K562 (cell line): ENCODE data around the gene SNCG. TPM values are rescaled to one million over a fixed set of nuclear protein-coding genes. Genes with fewer than 3 reads are reported as not detected.
A peak's percentile ranks its signal among the peaks of the same experiment; 100 is the strongest.

ENCODE experiments used
- ATAC-seq: fragments of 200-7000 bp; cut with Tn5 transposase; 3 replicates; pipeline ENCODE4 v1.9.1; 2020; ENCODE audit warnings: moderate library complexity
- BruUV-seq: library from RNA; stranded (reverse); fragments of 400-500 nt; replicated peaks from 2 replicates; lab custom pipeline; 2021; lab: Mats Ljungman, UMichigan
- CTCF ChIA-PET: fragments of 300-600 bp; formaldehyde crosslinking; extraction: SDS; loops from one replicate; lab custom pipeline; 2021; ENCODE audit warnings: low intra/inter-chr PET ratio; lab: Yijun Ruan, JAX
- POLR2A ChIA-PET: fragments of 300-600, 350-650 bp; sonication (Branson Sonifier 250); formaldehyde crosslinking; extraction: SDS; loops from one replicate; lab custom pipeline; 2021; ENCODE audit warnings: antibody characterized with exemption, inconsistent platforms; lab: Yijun Ruan, JAX
- DNase-seq, 4 experiments: peaks; one replicate each; pipeline versions ENCODE4 v3.0.0 to v3.0.0-alpha.2; 2011 to 2018; ENCODE audit warnings: low spot score in 3 of 4, mixed read lengths in 3 of 4; ENCODE audit errors: extremely low read depth in 1 of 4
- FAIRE-seq: peaks from 2 replicates; lab custom pipeline; 2011; peaks lifted over from hg19 to GRCh38; lab: Jason Lieb, UNC
- H2AFZ ChIP-seq: 2 replicates; pipeline ENCODE4 v1.6.0; 2011; ENCODE audit warnings: low read depth, low read length, control low read depth, inconsistent platforms
- H3K27ac ChIP-seq: fragments of 200-600 bp; 3 replicates; pipeline ENCODE4 v1.8.0; 2011; ENCODE audit warnings: low read depth, mild to moderate bottlenecking, control low read depth, inconsistent platforms, low read length, moderate library complexity, mixed read lengths; ENCODE audit errors: extremely low read depth
- H3K27me3 ChIP-seq, 2 experiments: fragments of 300-600 bp in 1 of 2; 2 replicates in 1 of 2; 3 replicates in 1 of 2; pipeline versions ENCODE4 v1.6.0 to v1.8.0; 2011; ENCODE audit warnings: inconsistent platforms in 2 of 2, low read length in 2 of 2, mild to moderate bottlenecking in 1 of 2, mixed read lengths in 1 of 2, moderate library complexity in 1 of 2; ENCODE audit not compliant: control insufficient read depth in 2 of 2, insufficient read depth in 2 of 2
- H3K36me3 ChIP-seq: fragments of 300-600 bp; 3 replicates; pipeline ENCODE4 v1.8.0; 2011; ENCODE audit warnings: mild to moderate bottlenecking, low read length, inconsistent platforms; ENCODE audit not compliant: control insufficient read depth, insufficient read depth
- H3K4me1 ChIP-seq, 2 experiments: fragments of 200-600 bp in 1 of 2; replicated peaks in 1 of 2; 2 replicates in 1 of 2; 3 replicates in 1 of 2; pipeline versions ENCODE4 v1.5.1 to v1.8.0; 2011; ENCODE audit warnings: inconsistent platforms in 2 of 2, low read length in 2 of 2, mild to moderate bottlenecking in 1 of 2, mixed read lengths in 1 of 2, moderate library complexity in 1 of 2; ENCODE audit not compliant: control insufficient read depth in 2 of 2, insufficient read depth in 2 of 2
- H3K4me2 ChIP-seq: 2 replicates; pipeline ENCODE4 v1.6.1; 2011; ENCODE audit warnings: low read length, control low read depth, inconsistent platforms, mixed read lengths; ENCODE audit not compliant: insufficient read depth
- H3K4me3 ChIP-seq: fragments of 200-600 bp; sonication (generic), shearing (Covaris generic); 2 replicates; pipeline ENCODE4 v1.5.1; 2016; ENCODE audit warnings: control low read depth, inconsistent platforms
- H3K79me2 ChIP-seq: fragments of 200-600 bp; 3 replicates; pipeline ENCODE4 v1.8.0; 2011; ENCODE audit warnings: low read length, inconsistent platforms; ENCODE audit not compliant: control insufficient read depth, insufficient read depth
- H3K9ac ChIP-seq, 2 experiments: 2 replicates each; pipeline versions ENCODE4 v1.6.0 to v1.6.1; 2011; ENCODE audit warnings: low read depth in 2 of 2, low read length in 2 of 2, control low read depth in 1 of 2, inconsistent platforms in 1 of 2, mild to moderate bottlenecking in 1 of 2, mixed read lengths in 1 of 2; ENCODE audit not compliant: insufficient read depth in 1 of 2
- H3K9me1 ChIP-seq: one replicate; pipeline ENCODE4 v1.6.0; 2011; ENCODE audit warnings: inconsistent platforms, mild to moderate bottlenecking, low read length, moderate library complexity; ENCODE audit not compliant: control insufficient read depth, insufficient read depth
- H3K9me3 ChIP-seq: replicated peaks from 2 replicates; pipeline ENCODE4 v1.5.1; 2011; ENCODE audit warnings: low read depth, low read length, inconsistent platforms; ENCODE audit not compliant: control insufficient read depth, insufficient read depth
- H4K20me1 ChIP-seq: replicated peaks from 2 replicates; pipeline ENCODE4 v1.6.1; 2011; ENCODE audit warnings: low read length, inconsistent platforms, mixed read lengths; ENCODE audit not compliant: control insufficient read depth, insufficient read depth
- CBFA2T2 ChIP-seq: fragments of 450-650 bp; conservative IDR thresholded peaks from 2 replicates; pipeline ENCODE4 v1.6.1; 2017; ENCODE audit warnings: mild to moderate bottlenecking
- CEBPB ChIP-seq: fragments of 450-650 bp; IDR thresholded peaks from 2 replicates; pipeline ENCODE4 v1.6.1; 2016; ENCODE audit warnings: missing genetic modification characterization, missing compliant biosample characterization
- DMBX1 ChIP-seq: fragments of 250-450 bp; sonication (Bioruptor Pico); IDR thresholded peaks from 2 replicates; pipeline ENCODE4 v1.8.0; 2022; ENCODE audit warnings: inconsistent platforms, mild to moderate bottlenecking, moderate library complexity, borderline replicate concordance
- JUN ChIP-seq, 2 experiments: sonication (generic) in 1 of 2; formaldehyde crosslinking in 1 of 2; IDR thresholded peaks; 2 replicates each; pipeline versions ENCODE4 v1.6.1 to v1.8.0; 2012 to 2022; ENCODE audit warnings: borderline replicate concordance in 2 of 2, mild to moderate bottlenecking in 2 of 2, improper control_type of control experiment in 1 of 2, low read depth in 1 of 2, low read length in 1 of 2, missing genetic modification reagents in 1 of 2
- KLF13 ChIP-seq: fragments of 450-650 bp; IDR thresholded peaks from 2 replicates; pipeline ENCODE4 v1.6.1; 2016; ENCODE audit warnings: missing genetic modification characterization, low read depth, mild to moderate bottlenecking, missing compliant biosample characterization, moderate library complexity, borderline replicate concordance
- LEF1 ChIP-seq: fragments of 450-650 bp; IDR thresholded peaks from 2 replicates; pipeline ENCODE4 v1.6.1; 2016; ENCODE audit warnings: mild to moderate bottlenecking
- MAFG ChIP-seq: fragments of 450-650 bp; conservative IDR thresholded peaks from 2 replicates; pipeline ENCODE4 v1.6.1; 2016; ENCODE audit warnings: missing genetic modification characterization, missing compliant biosample characterization
- MECOM ChIP-seq: fragments of 250-450 bp; sonication (Bioruptor Pico); IDR thresholded peaks from 2 replicates; pipeline ENCODE4 v1.8.0; 2022; ENCODE audit warnings: inconsistent platforms
- NEUROD1 ChIP-seq: fragments of 150-350 bp; IDR thresholded peaks from 2 replicates; pipeline ENCODE4 v1.6.1; 2014; ENCODE audit warnings: borderline replicate concordance, low read length, low read depth; ENCODE audit not compliant: partially characterized antibody
- RBFOX2 ChIP-seq: fragments of 200-400 bp; formaldehyde crosslinking; IDR thresholded peaks from 2 replicates; pipeline ENCODE4 v1.6.1; 2017; ENCODE audit warnings: low read depth, mild to moderate bottlenecking, low read length, moderate library complexity
- RFX1 ChIP-seq: fragments of 450-650 bp; IDR thresholded peaks from 2 replicates; pipeline ENCODE4 v1.6.1; 2016; ENCODE audit warnings: mild to moderate bottlenecking, moderate library complexity
- SMAD3 ChIP-seq: fragments of 450-650 bp; formaldehyde crosslinking; conservative IDR thresholded peaks from 2 replicates; pipeline ENCODE4 v1.4.0; 2020; ENCODE audit warnings: mild to moderate bottlenecking
- TCF15 ChIP-seq: fragments of 250-450 bp; sonication (Bioruptor Pico); IDR thresholded peaks from 2 replicates; pipeline ENCODE4 v1.8.0; 2022; ENCODE audit warnings: moderate library complexity, mild to moderate bottlenecking, inconsistent platforms
- ZBTB1 ChIP-seq: sonication (generic); formaldehyde crosslinking; IDR thresholded peaks from 2 replicates; pipeline ENCODE4 v1.8.1; 2023; ENCODE audit warnings: missing genetic modification reagents, low read depth, mild to moderate bottlenecking, borderline replicate concordance
- ZC3H11A ChIP-seq: IDR thresholded peaks from 2 replicates; pipeline ENCODE4 v1.6.1; 2012; ENCODE audit warnings: low read depth, low read length, improper control_type of control experiment
- ZNF280B ChIP-seq: fragments of 250-450 bp; sonication (Bioruptor Pico); IDR thresholded peaks from 2 replicates; pipeline ENCODE4 v1.5.1; 2021; ENCODE audit warnings: mild to moderate bottlenecking
- ZNF551 ChIP-seq: fragments of 250-450 bp; sonication (Bioruptor Pico); IDR thresholded peaks from 2 replicates; pipeline ENCODE4 v1.5.0; 2021; ENCODE audit warnings: mild to moderate bottlenecking, moderate library complexity
- ZNF589 ChIP-seq: fragments of 200-800 bp; sonication (Bioruptor generic); IDR thresholded peaks from 2 replicates; pipeline ENCODE4 v1.6.1; 2016; ENCODE audit warnings: low read depth, missing genetic modification characterization, missing compliant biosample characterization
- WGBS: fragments of 100-300 bp; shearing (Covaris generic); methylation state at CpG from one replicate; pipeline ENCODE4 v1.1.6; 2016; ENCODE audit warnings: low coverage, mixed read lengths; ENCODE audit not compliant: insufficient coverage; ENCODE audit errors: missing lambda C conversion rate; 5-methylcytosine and 5-hydroxymethylcytosine counted together
- in situ Hi-C: fragments of 300-500 bp; cut with MboI; formaldehyde crosslinking; loops from 4 replicates; pipeline ENCODE4 v1.15.0; 2018; ENCODE audit warnings: inconsistent platforms, mixed read lengths
- intact Hi-C: fragments of 100-400 bp; cut with micrococcal nuclease; formaldehyde crosslinking; loops from 2 replicates; pipeline ENCODE4 v1.14.2; 2022
- polyA plus RNA-seq, 8 experiments: library from polyadenylated mRNA; depleted of rRNA in 4 of 8; stranded (reverse) in 5 of 8; unstranded in 3 of 8; fragments of >200 nt; fragmentation: Nextera tagmentation in 2 of 8; fragmentation: Illumina TruSeq in 1 of 8; extraction: Ambion mirVana in 2 of 8; extraction: Trizol in 1 of 8; gene quantifications; 2 replicates each; pipeline versions ENCODE4 v1.2.1 to v1.2.3, GENCODE V29; 2011 to 2014; ENCODE audit warnings: inconsistent platforms in 1 of 8, missing spikeins in 1 of 8
- total RNA-seq, 7 experiments: library from RNA; depleted of rRNA in 6 of 7; stranded (reverse); fragments of >200 nt in 6 of 7; fragmentation: Illumina TruSeq in 2 of 7; extraction: Trizol in 2 of 7; gene quantifications; 2 replicates each; pipeline versions ENCODE4 v1.2.1 to v1.2.3, GENCODE V29; 2011 to 2021; ENCODE audit warnings: low replicate concordance in 1 of 7

The SNCG gene
- total and polyA plus RNA-seq, 9 of the 15 experiments (the other 6 are each of a cell fraction or from before 2014, with no cell fraction given), result 9.8 to 146 (median 93.6) TPM

- ChIA-PET POLR2A (interaction anchor here (0.7 kb wide), 3 partner anchors 13 to 282 kb away, joined by 3 to 4 read pairs (median 3); no protein-coding TSS in a partner anchor), CTCF (no interaction called here)
- DNase-seq, result peak; percentile 71 to 93 (median 78)
- H3K4me1 ChIP-seq, result peaks cover 50 to 52% of the 10 kb centered on the region in 2 experiments
- 73% methylated on average over 5 of the region's 15 CpGs for WGBS
- no peaks in the 10 kb centered on the region for H3K9me1 ChIP-seq
- no peaks in the 10 kb centered on the region for H4K20me1 ChIP-seq
- BruUV-seq, result no TSS peak
- peak; percentile 78 for ATAC-seq
- H3K27me3 ChIP-seq, result no peaks in the 10 kb centered on the region
- intact Hi-C loops (no loop called here), in situ Hi-C loops (no loop called here)
- H3K9me3 ChIP-seq, result 0 out of 2 replicates have a peak, but pooled peaks cover 3% of the 10 kb centered on the region
- no peak overlapping the region; the same call in 1 of the 2 replicates for H3K4me3 ChIP-seq
- H3K36me3 ChIP-seq, result no peaks in the 10 kb centered on the region
- peak overlapping the region; percentile 93 for H2AFZ ChIP-seq
- peak overlapping the region; percentile 44 to 79 for H3K9ac ChIP-seq
- H3K4me2 ChIP-seq, result peak overlapping the region; percentile 46
- FAIRE-seq, result peak; percentile 95
- peak overlapping the region; percentile 82 for H3K27ac ChIP-seq
- peaks cover 4% of the 10 kb centered on the region; the same call in 1 of the 3 replicates for H3K79me2 ChIP-seq
- TF ChIP-seq ZNF280B (CRISPR knock-in tag) (no peak), MAFG (tag) (no peak), RBFOX2 (peak; percentile 51), RFX1 (no peak), KLF13 (0 out of 2 replicates have a peak, but pooled peaks have one; percentile 26), LEF1 (peak; percentile 83), JUN (IDR thresholded peaks at IDR 0.05; ENCODE audit: borderline replicate concordance, low read depth, low read length) (no peak), JUN (CRISPR knock-in tag; IDR thresholded peaks at IDR 0.05; ENCODE audit: borderline replicate concordance) (no peak), ZC3H11A (no peak), ZBTB1 (CRISPR knock-in tag) (no peak), ZNF551 (CRISPR knock-in tag) (no peak), MECOM (no peak), CBFA2T2 (0 out of 2 replicates have a peak, but pooled peaks have one; percentile 23), SMAD3 (CRISPR knock-in tag) (no peak), CEBPB (no peak), TCF15 (CRISPR knock-in tag) (no peak), DMBX1 (CRISPR knock-in tag) (no peak), NEUROD1 (no peak), ZNF589 (CRISPR knock-in tag) (0 out of 2 replicates have a peak, but pooled peaks have one; percentile 30)
Measured at GRCh38 chr10:86953747-86954680, 4.4 kb upstream of the SNCG start.
